A549 (cell line): ENCODE data around the gene TMEM38B. TPM values are rescaled to one million over a fixed set of nuclear protein-coding genes. Genes with fewer than 3 reads are reported as not detected.

Source experiments
- ATAC-seq, 2 experiments: fragments of 200-7000 bp in 1 of 2; fragments of >200 bp in 1 of 2; cut with Nextera tagmentation in 1 of 2; cut with Tn5 transposase in 1 of 2; 3 replicates each; pipeline versions ENCODE4 v1.8.0 to v1.9.1; 2018 to 2020; ENCODE audit warnings: mild to moderate bottlenecking in 1 of 2, moderate library complexity in 1 of 2
- CTCF ChIA-PET: fragments of 300-600 bp; sonication (Branson Sonifier 250); formaldehyde crosslinking; extraction: SDS; loops from one replicate; lab custom pipeline; 2021; ENCODE audit warnings: antibody characterized with exemption, inconsistent platforms; lab: Yijun Ruan, JAX
- POLR2A ChIA-PET: fragments of 350-600 bp; formaldehyde crosslinking; extraction: SDS; loops from one replicate; lab custom pipeline; 2021; ENCODE audit warnings: antibody characterized with exemption, inconsistent platforms; lab: Yijun Ruan, JAX
- DNase-seq, 2 experiments: peaks; one replicate each; pipeline versions ENCODE4 v3.0.0 to v3.0.0-alpha.2; 2011 to 2016; ENCODE audit warnings: low read depth in 1 of 2, low spot score in 1 of 2
- FAIRE-seq: peaks from 2 replicates; lab custom pipeline; 2011; peaks lifted over from hg19 to GRCh38; lab: Jason Lieb, UNC
- H3K27ac ChIP-seq, 2 experiments: fragments of >200 bp; sonication (Bioruptor Twin); formaldehyde crosslinking; 3 replicates each; pipeline ENCODE4 v1.5.1; 2016 to 2017
- H3K4me1 ChIP-seq: fragments of >200 bp; sonication (Bioruptor Twin); formaldehyde crosslinking; 3 replicates; pipeline ENCODE4 v1.6.1; 2016
- H3K4me2 ChIP-seq: fragments of >200 bp; sonication (Bioruptor Twin); formaldehyde crosslinking; 3 replicates; pipeline ENCODE4 v1.6.1; 2016
- H3K4me3 ChIP-seq: fragments of >200 bp; sonication (Bioruptor Twin); formaldehyde crosslinking; 3 replicates; pipeline ENCODE4 v1.5.1; 2016
- H3K9me3 ChIP-seq: fragments of >200 bp; sonication (Bioruptor Twin); formaldehyde crosslinking; 3 replicates; pipeline ENCODE4 v1.6.1; 2016
- CHD2 ChIP-seq: fragments of 150-350 bp; IDR thresholded peaks from 2 replicates; pipeline ENCODE4 v1.6.1; 2014; ENCODE audit warnings: low read length; ENCODE audit not compliant: partially characterized antibody
- CHD4 ChIP-seq: fragments of 200-600 bp; sonication (generic); IDR thresholded peaks from 2 replicates; pipeline ENCODE4 v1.6.1; 2016; ENCODE audit warnings: antibody characterized with exemption, mild to moderate bottlenecking, borderline replicate concordance
- EP300 ChIP-seq, 2 experiments: fragments of >200 bp; sonication (Bioruptor Twin); formaldehyde crosslinking; IDR thresholded peaks; 2 replicates in 1 of 2; 3 replicates in 1 of 2; pipeline ENCODE4 v1.6.1; 2016 to 2017
- ESRRA ChIP-seq: fragments of 150-350 bp; IDR thresholded peaks from 2 replicates; pipeline ENCODE4 v1.6.1; 2014; ENCODE audit warnings: mild to moderate bottlenecking, low read length, borderline replicate concordance
- FOSL2 ChIP-seq, 2 experiments: fragments of 450-650 bp in 1 of 2; fragments of >200 bp in 1 of 2; sonication (Bioruptor Twin) in 1 of 2; formaldehyde crosslinking; IDR thresholded peaks; 2 replicates each; pipeline versions ENCODE4 v1.5.0 to v1.6.1; 2016 to 2020; ENCODE audit warnings: mild to moderate bottlenecking in 1 of 2, moderate library complexity in 1 of 2
- FOXS1 ChIP-seq: fragments of 250-450 bp; sonication (Bioruptor Pico); IDR thresholded peaks from 2 replicates; pipeline ENCODE4 v1.5.0; 2020; ENCODE audit warnings: mild to moderate bottlenecking, moderate library complexity
- HOXA7 ChIP-seq: fragments of 250-450 bp; sonication (Bioruptor Pico); IDR thresholded peaks from 2 replicates; pipeline ENCODE4 v1.5.0; 2020; ENCODE audit warnings: mild to moderate bottlenecking, moderate library complexity
- HOXB5 ChIP-seq: fragments of 250-450 bp; sonication (Bioruptor Pico); IDR thresholded peaks from 2 replicates; pipeline ENCODE4 v1.5.0; 2020; ENCODE audit warnings: mild to moderate bottlenecking, moderate library complexity
- KDM1A ChIP-seq: fragments of 200-600 bp; sonication (generic); IDR thresholded peaks from 2 replicates; pipeline ENCODE4 v1.6.1; 2016; ENCODE audit warnings: low read depth, mild to moderate bottlenecking
- MAZ ChIP-seq: fragments of 150-350 bp; IDR thresholded peaks from 2 replicates; pipeline ENCODE4 v1.6.1; 2014; ENCODE audit warnings: antibody characterized with exemption, low read depth, low read length, borderline replicate concordance
- NFE2L2 ChIP-seq: fragments of 150-350 bp; conservative IDR thresholded peaks from 2 replicates; pipeline ENCODE4 v1.6.1; 2014; ENCODE audit warnings: low read length
- NPAS2 ChIP-seq: fragments of 250-450 bp; sonication (Bioruptor Pico); IDR thresholded peaks from 2 replicates; pipeline ENCODE4 v1.8.0; 2022; ENCODE audit warnings: mild to moderate bottlenecking, moderate library complexity, borderline replicate concordance
- NR3C1 ChIP-seq: fragments of >200 bp; sonication (Bioruptor Twin); formaldehyde crosslinking; IDR thresholded peaks from 3 replicates; pipeline ENCODE4 v1.6.1; 2017
- POLR2A ChIP-seq: IDR thresholded peaks from 2 replicates; pipeline ENCODE4 v1.6.1; 2012; ENCODE audit warnings: mild to moderate bottlenecking, low read length
- POLR2AphosphoS2 ChIP-seq: conservative IDR thresholded peaks from 2 replicates; pipeline ENCODE4 v1.6.1; 2012; ENCODE audit warnings: low read length, improper control_type of control experiment, inconsistent platforms
- RAD21 ChIP-seq, 2 experiments: fragments of >200 bp in 1 of 2; sonication (Bioruptor Twin) in 1 of 2; formaldehyde crosslinking in 1 of 2; IDR thresholded peaks in 1 of 2; conservative IDR thresholded peaks in 1 of 2; 2 replicates in 1 of 2; 3 replicates in 1 of 2; pipeline ENCODE4 v1.6.1; 2012 to 2018; ENCODE audit warnings: inconsistent platforms in 1 of 2
- RARB ChIP-seq: fragments of 250-450 bp; sonication (Bioruptor Pico); IDR thresholded peaks from 2 replicates; pipeline ENCODE4 v1.8.0; 2021; ENCODE audit warnings: mild to moderate bottlenecking, moderate library complexity
- RCOR1 ChIP-seq: fragments of 150-350 bp; IDR thresholded peaks from 2 replicates; pipeline ENCODE4 v1.6.1; 2014; ENCODE audit warnings: antibody characterized with exemption, low read length, low read depth
- RFX5 ChIP-seq: fragments of 450-650 bp; IDR thresholded peaks from 2 replicates; pipeline ENCODE4 v1.7.1; 2014; ENCODE audit warnings: antibody characterized with exemption, mild to moderate bottlenecking, moderate library complexity
- RNF2 ChIP-seq: fragments of 200-600 bp; sonication (generic); IDR thresholded peaks from 2 replicates; pipeline ENCODE4 v1.6.1; 2016; ENCODE audit warnings: low read depth, mild to moderate bottlenecking, antibody characterized with exemption, moderate library complexity, borderline replicate concordance
- SREBF2 ChIP-seq: fragments of 450-650 bp; IDR thresholded peaks from 2 replicates; pipeline ENCODE4 v1.6.1; 2014; ENCODE audit warnings: mild to moderate bottlenecking, moderate library complexity
- ZC3H11A ChIP-seq: fragments of 450-650 bp; IDR thresholded peaks from 2 replicates; pipeline ENCODE4 v1.6.1; 2014; ENCODE audit warnings: antibody characterized with exemption, mild to moderate bottlenecking
- ZSCAN20 ChIP-seq: fragments of 250-450 bp; sonication (Bioruptor Pico); IDR thresholded peaks from 2 replicates; pipeline ENCODE4 v1.8.0; 2022; ENCODE audit warnings: mild to moderate bottlenecking, moderate library complexity
- WGBS: methylation state at CpG from one replicate; pipeline ENCODE4 v1.1.6; 2017; ENCODE audit errors: missing lambda C conversion rate; 5-methylcytosine and 5-hydroxymethylcytosine counted together
- polyA plus RNA-seq, 4 experiments: library from polyadenylated mRNA; depleted of rRNA in 3 of 4; stranded (reverse); fragments of >200 nt; fragmentation: RNase III in 1 of 4; extraction: RNeasy Plus Mini Kit Qiagen cat#74134 plus additional on column Dnase treatment in 1 of 4; gene quantifications; 2 replicates in 3 of 4; 3 replicates in 1 of 4; pipeline ENCODE4 v1.2.3, GENCODE V29; 2011 to 2017
- TF ChIP-seq, protein P1 (sequence below): fragments of 250-450 bp; sonication (Bioruptor Pico); IDR thresholded peaks from 2 replicates; pipeline ENCODE4 v1.5.0; 2020; ENCODE audit warnings: low read depth, mild to moderate bottlenecking, moderate library complexity
- TF ChIP-seq, protein P2 (sequence below): fragments of 450-650 bp; IDR thresholded peaks from 2 replicates; pipeline ENCODE4 v1.6.1; 2014; ENCODE audit warnings: antibody characterized with exemption
- TF ChIP-seq, protein P3 (sequence below): fragments of >200 bp; sonication (Bioruptor Twin); formaldehyde crosslinking; IDR thresholded peaks from 2 replicates; pipeline ENCODE4 v1.6.1; 2016
- TF ChIP-seq, protein P4 (sequence below): fragments of 250-450 bp; sonication (Bioruptor Pico); IDR thresholded peaks from 2 replicates; pipeline ENCODE4 v1.5.0; 2021; ENCODE audit warnings: mild to moderate bottlenecking, moderate library complexity, borderline replicate concordance
- TF ChIP-seq, protein P5 (sequence below): fragments of >200 bp; sonication (Bioruptor Twin); formaldehyde crosslinking; IDR thresholded peaks from 3 replicates; pipeline ENCODE4 v1.5.1; 2016

Gene TMEM38B
- polyA plus RNA-seq, 2 of the 4 experiments (the other 2 are of a cell fraction): 14.7 to 23.3 TPM

DNA sequence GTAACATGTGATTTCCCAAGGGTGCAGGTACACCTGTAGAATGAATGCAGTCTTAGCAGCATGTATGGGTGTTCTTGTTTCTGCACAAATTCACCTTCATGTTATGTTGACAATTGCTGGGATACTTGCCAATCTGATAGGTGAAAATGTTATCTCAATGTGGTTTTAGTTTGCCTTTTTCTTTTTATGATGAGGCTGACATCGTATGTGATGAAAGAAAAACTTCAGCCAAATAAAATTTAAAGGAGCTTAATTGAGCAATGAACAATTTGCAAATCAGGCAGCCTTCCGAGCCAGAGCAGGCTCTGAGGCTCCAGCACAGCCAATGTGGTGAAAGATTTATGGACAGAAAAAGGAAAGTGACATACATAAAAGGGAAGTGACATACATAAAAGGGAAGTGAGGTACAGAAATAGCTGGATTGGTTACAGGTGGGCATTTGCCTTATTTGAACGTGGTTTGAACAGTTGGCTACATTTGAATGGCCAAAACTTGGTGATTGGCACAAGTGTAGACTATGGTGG is 21.6 kb upstream of the TMEM38B start:
- no peak for ATAC-seq
- H3K4me2 ChIP-seq: no peak overlapping the region
- 33% methylated on average over 3 of the region's 3 CpGs for WGBS
- H3K9me3 ChIP-seq: no peaks in the 10 kb centered on the region
- no peak for TF ChIP-seq EP300 (IDR thresholded peaks at IDR 0.05)
- no peak for TF ChIP-seq NR3C1
- no peak for TF ChIP-seq ZSCAN20 (CRISPR knock-in tag)
- no peak for TF ChIP-seq MAZ
- TF ChIP-seq, protein P1, sequence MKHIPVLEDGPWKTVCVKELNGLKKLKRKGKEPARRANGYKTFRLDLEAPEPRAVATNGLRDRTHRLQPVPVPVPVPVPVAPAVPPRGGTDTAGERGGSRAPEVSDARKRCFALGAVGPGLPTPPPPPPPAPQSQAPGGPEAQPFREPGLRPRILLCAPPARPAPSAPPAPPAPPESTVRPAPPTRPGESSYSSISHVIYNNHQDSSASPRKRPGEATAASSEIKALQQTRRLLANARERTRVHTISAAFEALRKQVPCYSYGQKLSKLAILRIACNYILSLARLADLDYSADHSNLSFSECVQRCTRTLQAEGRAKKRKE: no peak
- no peak for TF ChIP-seq RFX5
- no peak for TF ChIP-seq CHD4
- no peak for TF ChIP-seq HOXA7
- no peak for TF ChIP-seq POLR2A
- no peak for TF ChIP-seq HOXB5
- TF ChIP-seq RNF2: no peak
- TF ChIP-seq, protein P2, sequence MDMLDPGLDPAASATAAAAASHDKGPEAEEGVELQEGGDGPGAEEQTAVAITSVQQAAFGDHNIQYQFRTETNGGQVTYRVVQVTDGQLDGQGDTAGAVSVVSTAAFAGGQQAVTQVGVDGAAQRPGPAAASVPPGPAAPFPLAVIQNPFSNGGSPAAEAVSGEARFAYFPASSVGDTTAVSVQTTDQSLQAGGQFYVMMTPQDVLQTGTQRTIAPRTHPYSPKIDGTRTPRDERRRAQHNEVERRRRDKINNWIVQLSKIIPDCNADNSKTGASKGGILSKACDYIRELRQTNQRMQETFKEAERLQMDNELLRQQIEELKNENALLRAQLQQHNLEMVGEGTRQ: no peak
- TF ChIP-seq KDM1A: no peak
- TF ChIP-seq, all 56 proteins: peak for 0
- H3K4me3 ChIP-seq: no peak overlapping the region
- DNase-seq (no peak), FAIRE-seq (no peak)
- ChIA-PET POLR2A (no interaction called here), CTCF (no interaction called here)
- no peak overlapping the region for H3K27ac ChIP-seq
- H3K4me1 ChIP-seq: no peaks in the 10 kb centered on the region

DNA sequence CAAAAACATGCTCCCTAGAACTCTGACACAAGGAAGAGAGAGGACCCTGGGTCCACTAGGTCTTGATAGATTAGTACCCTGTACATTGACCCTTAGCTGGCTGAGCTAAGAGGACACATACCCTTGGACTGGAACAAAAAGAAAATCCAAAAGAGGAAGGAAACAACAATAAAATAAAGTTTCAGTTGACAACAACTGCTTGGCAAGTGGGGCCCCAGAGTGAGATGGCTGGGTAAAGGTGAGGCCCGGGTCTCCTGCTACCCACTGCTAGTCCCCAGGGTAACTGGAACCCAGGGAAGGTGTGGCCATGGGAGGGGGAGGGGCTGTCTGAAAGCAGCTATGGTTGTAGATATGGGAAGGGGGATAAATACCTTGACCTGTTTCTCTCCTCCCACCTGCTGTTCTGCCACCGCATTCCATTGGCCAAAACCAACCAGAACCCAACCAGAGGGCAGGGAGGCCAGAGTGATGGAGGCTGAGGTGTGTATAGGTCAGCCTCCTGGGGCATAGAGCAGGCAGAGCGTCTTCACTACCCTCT is 20.4 kb upstream of the TMEM38B start:
- CTCF ChIA-PET: interaction anchor here (0.8 to 1.0 kb wide), 2 partner anchors 14 to 66 kb away, joined by 3 read pairs; no protein-coding TSS in a partner anchor
- FAIRE-seq (no peak), DNase-seq (no peak), ATAC-seq (no peak)
- no peaks in the 10 kb centered on the region for H3K4me1 ChIP-seq
- H3K4me3 ChIP-seq: no peak overlapping the region
- 68% methylated on average over 3 of the region's 3 CpGs for WGBS
- no peak overlapping the region for H3K4me2 ChIP-seq
- POLR2A ChIA-PET: no interaction called here
- no peak overlapping the region for H3K27ac ChIP-seq
- no peaks in the 10 kb centered on the region for H3K9me3 ChIP-seq
- TF ChIP-seq, protein P3, sequence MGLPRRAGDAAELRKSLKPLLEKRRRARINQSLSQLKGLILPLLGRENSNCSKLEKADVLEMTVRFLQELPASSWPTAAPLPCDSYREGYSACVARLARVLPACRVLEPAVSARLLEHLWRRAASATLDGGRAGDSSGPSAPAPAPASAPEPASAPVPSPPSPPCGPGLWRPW: no peak
- TF ChIP-seq RFX5 (no peak), NFE2L2 (no peak), POLR2A (no peak), HOXB5 (no peak)
- TF ChIP-seq, protein P4, sequence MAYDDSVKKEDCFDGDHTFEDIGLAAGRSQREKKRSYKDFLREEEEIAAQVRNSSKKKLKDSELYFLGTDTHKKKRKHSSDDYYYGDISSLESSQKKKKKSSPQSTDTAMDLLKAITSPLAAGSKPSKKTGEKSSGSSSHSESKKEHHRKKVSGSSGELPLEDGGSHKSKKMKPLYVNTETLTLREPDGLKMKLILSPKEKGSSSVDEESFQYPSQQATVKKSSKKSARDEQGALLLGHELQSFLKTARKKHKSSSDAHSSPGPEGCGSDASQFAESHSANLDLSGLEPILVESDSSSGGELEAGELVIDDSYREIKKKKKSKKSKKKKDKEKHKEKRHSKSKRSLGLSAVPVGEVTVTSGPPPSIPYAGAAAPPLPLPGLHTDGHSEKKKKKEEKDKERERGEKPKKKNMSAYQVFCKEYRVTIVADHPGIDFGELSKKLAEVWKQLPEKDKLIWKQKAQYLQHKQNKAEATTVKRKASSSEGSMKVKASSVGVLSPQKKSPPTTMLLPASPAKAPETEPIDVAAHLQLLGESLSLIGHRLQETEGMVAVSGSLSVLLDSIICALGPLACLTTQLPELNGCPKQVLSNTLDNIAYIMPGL (CRISPR knock-in tag): no peak
- TF ChIP-seq, all 56 proteins: peak for 0

DNA sequence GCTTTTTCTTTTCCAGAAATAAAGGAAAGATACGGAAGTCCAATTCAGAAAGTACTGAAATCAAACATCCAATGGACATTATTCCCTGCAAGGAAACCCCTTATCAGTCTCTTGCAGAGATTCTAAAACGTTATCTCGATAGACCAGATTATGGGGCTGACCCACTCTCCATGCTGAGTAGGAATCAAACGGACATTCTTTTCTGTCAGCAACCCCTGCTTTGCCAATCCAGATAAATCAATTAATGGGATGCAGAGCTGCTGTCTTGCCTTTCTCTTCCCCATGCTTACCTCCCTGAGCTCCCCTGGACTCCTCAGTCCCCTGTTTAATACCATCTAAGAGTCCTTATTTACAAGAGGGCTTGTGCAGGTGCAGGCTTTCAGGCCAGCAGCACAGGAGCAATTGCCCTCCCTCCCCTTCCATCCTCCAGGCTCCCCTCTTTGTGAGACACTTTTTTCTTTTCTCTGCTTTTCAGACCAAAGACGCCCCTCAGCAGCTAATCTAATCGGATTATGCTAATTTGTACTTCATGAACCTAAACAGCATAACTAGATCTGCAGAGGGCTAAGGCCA is 17.9 kb upstream of the TMEM38B start:
- no peaks in the 10 kb centered on the region for H3K9me3 ChIP-seq
- WGBS: 45% methylated on average over 6 of the region's 6 CpGs
- no peak for FAIRE-seq
- H3K4me2 ChIP-seq: no peak overlapping the region
- ATAC-seq: no peak
- POLR2A ChIA-PET: no interaction called here
- no peak overlapping the region for H3K27ac ChIP-seq
- no peak overlapping the region for H3K4me3 ChIP-seq
- H3K4me1 ChIP-seq: peaks cover 6% of the 10 kb centered on the region; the same call in 1 of the 3 replicates
- no peak for DNase-seq
- CTCF ChIA-PET: no interaction called here
- TF ChIP-seq CHD2: no peak
- TF ChIP-seq ESRRA: no peak
- TF ChIP-seq EP300 (IDR thresholded peaks at IDR 0.05): no peak
- TF ChIP-seq, protein P5, sequence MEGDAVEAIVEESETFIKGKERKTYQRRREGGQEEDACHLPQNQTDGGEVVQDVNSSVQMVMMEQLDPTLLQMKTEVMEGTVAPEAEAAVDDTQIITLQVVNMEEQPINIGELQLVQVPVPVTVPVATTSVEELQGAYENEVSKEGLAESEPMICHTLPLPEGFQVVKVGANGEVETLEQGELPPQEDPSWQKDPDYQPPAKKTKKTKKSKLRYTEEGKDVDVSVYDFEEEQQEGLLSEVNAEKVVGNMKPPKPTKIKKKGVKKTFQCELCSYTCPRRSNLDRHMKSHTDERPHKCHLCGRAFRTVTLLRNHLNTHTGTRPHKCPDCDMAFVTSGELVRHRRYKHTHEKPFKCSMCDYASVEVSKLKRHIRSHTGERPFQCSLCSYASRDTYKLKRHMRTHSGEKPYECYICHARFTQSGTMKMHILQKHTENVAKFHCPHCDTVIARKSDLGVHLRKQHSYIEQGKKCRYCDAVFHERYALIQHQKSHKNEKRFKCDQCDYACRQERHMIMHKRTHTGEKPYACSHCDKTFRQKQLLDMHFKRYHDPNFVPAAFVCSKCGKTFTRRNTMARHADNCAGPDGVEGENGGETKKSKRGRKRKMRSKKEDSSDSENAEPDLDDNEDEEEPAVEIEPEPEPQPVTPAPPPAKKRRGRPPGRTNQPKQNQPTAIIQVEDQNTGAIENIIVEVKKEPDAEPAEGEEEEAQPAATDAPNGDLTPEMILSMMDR: no peak
- no peak for TF ChIP-seq RARB
- TF ChIP-seq RAD21 (conservative IDR thresholded peaks at IDR 0.05 in 1 of 2, IDR thresholded peaks at IDR 0.05 in 1 of 2): no peak
- TF ChIP-seq POLR2AphosphoS2: no peak
- TF ChIP-seq FOSL2 (IDR thresholded peaks at IDR 0.05): no peak
- TF ChIP-seq FOSL2 (CRISPR knock-in tag; IDR thresholded peaks at IDR 0.05): no peak
- TF ChIP-seq SREBF2: no peak
- no peak for TF ChIP-seq RNF2
- TF ChIP-seq RCOR1: no peak
- TF ChIP-seq FOXS1 (CRISPR knock-in tag): no peak
- no peak for TF ChIP-seq ZSCAN20 (CRISPR knock-in tag)
- no peak for TF ChIP-seq NPAS2
- no peak for TF ChIP-seq ZC3H11A
- TF ChIP-seq POLR2A: no peak
